Mesothelial cell of epicardium (in vitro differentiated cells): ENCODE results near the gene LCE5A. TPM values are rescaled to one million over a fixed set of nuclear protein-coding genes. Genes with fewer than 3 reads are reported as not detected.
"Not testable (repeated sequence)": the region's sequence is repeated elsewhere in the genome, so short reads cannot be mapped to it uniquely, and the experiment has no call there.

Source experiments
- DNase-seq, 2 experiments: peaks; one replicate each; pipeline ENCODE4 v3.0.0; 2021; ENCODE audit warnings: low spot score in 2 of 2; ENCODE audit not compliant: unreplicated experiment in 2 of 2
- H3K27ac Mint-ChIP-seq: 2 replicates; pipeline ENCODE4 v1.8.0; 2021; ENCODE audit warnings: mixed read lengths
- H3K27me3 Mint-ChIP-seq: 2 replicates; pipeline ENCODE4 v1.8.0; 2021; ENCODE audit warnings: low read depth, mixed read lengths
- H3K36me3 Mint-ChIP-seq: 2 replicates; pipeline ENCODE4 v1.8.0; 2021; ENCODE audit warnings: mixed read lengths
- H3K4me1 Mint-ChIP-seq: 2 replicates; pipeline ENCODE4 v1.8.0; 2021; ENCODE audit warnings: mixed read lengths
- H3K4me3 Mint-ChIP-seq: 2 replicates; pipeline ENCODE4 v1.8.0; 2021; ENCODE audit warnings: mild to moderate bottlenecking, moderate library complexity, mixed read lengths
- H3K9me3 Mint-ChIP-seq: 2 replicates; pipeline ENCODE4 v1.8.0; 2021; ENCODE audit warnings: mixed read lengths
- total RNA-seq: library from RNA; stranded (reverse); gene quantifications from 3 replicates; pipeline ENCODE4 v1.2.1, GENCODE V29; 2021
- TF ChIP-seq, protein P1 (sequence below): fragments of 200-600 bp; sonication (generic); IDR thresholded peaks from one replicate; pipeline ENCODE4 v1.5.0; 2021; ENCODE audit warnings: antibody characterized with exemption; ENCODE audit not compliant: unreplicated experiment

LCE5A gene
- total RNA-seq, 1 donor from 2014 or later, result not detected

DNA sequence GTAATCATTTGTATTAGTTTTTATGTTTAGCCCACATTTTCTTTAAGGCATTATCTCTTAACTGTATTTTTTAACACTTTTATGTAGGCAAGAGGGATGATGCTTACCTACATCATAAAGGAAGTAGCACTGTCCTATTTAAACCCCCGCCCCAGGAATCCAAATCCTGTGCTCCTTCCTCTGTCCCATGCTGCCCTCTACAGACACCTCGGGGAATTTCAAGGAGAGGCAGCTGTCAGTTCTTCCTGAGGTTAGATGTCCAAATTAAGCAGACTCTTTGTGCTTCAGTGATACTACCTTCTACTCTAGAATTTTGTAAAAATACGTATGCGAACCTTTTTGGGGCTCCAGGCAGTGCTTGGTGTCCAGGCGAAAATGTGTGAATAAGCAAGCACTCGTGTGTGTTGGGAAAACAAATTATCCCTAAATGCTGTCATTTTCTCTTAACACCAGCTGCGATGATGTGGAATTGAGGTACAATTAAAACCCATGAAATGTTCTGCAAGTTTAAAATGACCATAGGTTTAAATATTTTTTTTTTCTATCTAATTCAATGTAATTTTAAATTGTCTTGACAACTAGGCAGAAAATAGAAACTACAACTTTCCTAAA lies 22.8 kb downstream of the LCE5A start:
- TF ChIP-seq, protein P1, sequence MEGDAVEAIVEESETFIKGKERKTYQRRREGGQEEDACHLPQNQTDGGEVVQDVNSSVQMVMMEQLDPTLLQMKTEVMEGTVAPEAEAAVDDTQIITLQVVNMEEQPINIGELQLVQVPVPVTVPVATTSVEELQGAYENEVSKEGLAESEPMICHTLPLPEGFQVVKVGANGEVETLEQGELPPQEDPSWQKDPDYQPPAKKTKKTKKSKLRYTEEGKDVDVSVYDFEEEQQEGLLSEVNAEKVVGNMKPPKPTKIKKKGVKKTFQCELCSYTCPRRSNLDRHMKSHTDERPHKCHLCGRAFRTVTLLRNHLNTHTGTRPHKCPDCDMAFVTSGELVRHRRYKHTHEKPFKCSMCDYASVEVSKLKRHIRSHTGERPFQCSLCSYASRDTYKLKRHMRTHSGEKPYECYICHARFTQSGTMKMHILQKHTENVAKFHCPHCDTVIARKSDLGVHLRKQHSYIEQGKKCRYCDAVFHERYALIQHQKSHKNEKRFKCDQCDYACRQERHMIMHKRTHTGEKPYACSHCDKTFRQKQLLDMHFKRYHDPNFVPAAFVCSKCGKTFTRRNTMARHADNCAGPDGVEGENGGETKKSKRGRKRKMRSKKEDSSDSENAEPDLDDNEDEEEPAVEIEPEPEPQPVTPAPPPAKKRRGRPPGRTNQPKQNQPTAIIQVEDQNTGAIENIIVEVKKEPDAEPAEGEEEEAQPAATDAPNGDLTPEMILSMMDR, result no peak
- H3K27me3 Mint-ChIP-seq, result no peaks in the 10 kb centered on the region
- H3K4me1 Mint-ChIP-seq, result no peaks in the 10 kb centered on the region
- no peak overlapping the region for H3K27ac Mint-ChIP-seq
- H3K36me3 Mint-ChIP-seq, result peaks cover 4% of the 10 kb centered on the region
- peaks cover 75% of the 10 kb centered on the region for H3K9me3 Mint-ChIP-seq
- H3K4me3 Mint-ChIP-seq, result no peak overlapping the region
- no peak for DNase-seq

DNA sequence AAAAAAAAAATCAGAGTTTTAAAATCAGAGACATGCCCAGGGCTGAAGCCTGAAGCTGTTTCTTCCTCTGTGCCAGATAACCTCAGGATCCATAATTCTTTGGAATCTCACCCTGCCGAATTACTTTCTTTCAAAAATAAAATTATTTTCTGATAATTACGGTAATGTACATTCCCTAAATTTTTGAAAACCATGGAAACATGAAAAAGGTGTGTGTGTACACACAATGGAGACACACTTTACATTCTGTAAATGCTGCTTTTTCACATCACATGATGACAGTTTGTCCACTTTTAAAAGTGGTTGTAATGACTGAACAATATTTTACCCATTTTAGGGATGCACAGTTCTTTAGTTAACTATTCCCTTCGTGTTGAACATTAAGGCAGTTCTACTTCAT lies 25.2 kb downstream of the LCE5A start:
- Mint-ChIP-seq H3K9me3 (peaks cover 76% of the 10 kb centered on the region), H3K4me3 (no peak overlapping the region), H3K36me3 (peaks cover 4% of the 10 kb centered on the region), H3K27ac (no peak overlapping the region), H3K4me1 (no peaks in the 10 kb centered on the region), H3K27me3 (no peaks in the 10 kb centered on the region)
- no peak for DNase-seq
- TF ChIP-seq, protein P1, result no peak

DNA sequence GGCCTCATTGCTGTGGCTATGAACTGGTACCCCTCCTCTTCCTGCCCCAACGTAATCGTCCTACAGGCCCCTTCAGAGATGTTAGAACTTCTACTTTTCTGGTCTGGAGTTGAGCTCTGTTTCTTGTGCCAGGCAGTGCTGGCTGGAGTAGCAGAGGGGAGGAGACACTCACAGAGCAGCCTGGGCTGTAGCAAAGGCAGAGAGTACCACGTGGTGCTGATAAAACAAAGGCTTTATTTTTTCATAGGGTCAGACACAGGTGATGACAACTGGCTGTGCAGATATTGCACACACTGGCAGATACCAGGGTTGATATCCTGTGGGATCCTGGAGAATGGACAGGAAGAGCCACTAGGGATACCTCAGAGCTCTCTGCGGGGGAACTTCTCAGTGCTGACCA lies 26.9 kb downstream of the LCE5A start:
- Mint-ChIP-seq H3K9me3 (peaks cover 80% of the 10 kb centered on the region), H3K4me1 (no peaks in the 10 kb centered on the region), H3K4me3 (no peak overlapping the region), H3K36me3 (peaks cover 4% of the 10 kb centered on the region), H3K27ac (no peak overlapping the region), H3K27me3 (no peaks in the 10 kb centered on the region)
- no peak for DNase-seq
- TF ChIP-seq, protein P1, result no peak

DNA sequence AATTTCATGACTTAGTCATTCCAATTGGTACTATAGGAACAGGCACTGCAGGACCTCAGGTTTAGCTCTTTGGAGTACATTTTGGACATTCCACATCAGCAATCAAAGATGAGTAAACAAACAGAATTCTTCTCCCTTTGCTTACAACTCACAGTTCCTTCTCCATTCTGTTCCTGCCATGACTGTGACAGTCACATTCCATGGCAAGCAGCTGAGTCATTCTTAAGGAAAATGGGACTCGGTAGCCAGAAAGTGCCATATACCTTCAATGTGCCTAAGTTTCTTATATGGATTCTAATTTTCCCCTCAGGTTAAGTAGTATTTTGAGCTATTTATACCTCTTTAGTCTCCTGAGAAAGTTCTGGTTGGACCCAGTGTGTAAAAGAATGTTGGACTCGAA lies 29.3 kb downstream of the LCE5A start:
- Mint-ChIP-seq H3K36me3 (peaks cover 2% of the 10 kb centered on the region), H3K27ac (no peak overlapping the region), H3K9me3 (peaks cover 85% of the 10 kb centered on the region), H3K4me1 (no peaks in the 10 kb centered on the region), H3K4me3 (no peak overlapping the region), H3K27me3 (no peaks in the 10 kb centered on the region)
- TF ChIP-seq, protein P1, result no peak
- no peak for DNase-seq

DNA sequence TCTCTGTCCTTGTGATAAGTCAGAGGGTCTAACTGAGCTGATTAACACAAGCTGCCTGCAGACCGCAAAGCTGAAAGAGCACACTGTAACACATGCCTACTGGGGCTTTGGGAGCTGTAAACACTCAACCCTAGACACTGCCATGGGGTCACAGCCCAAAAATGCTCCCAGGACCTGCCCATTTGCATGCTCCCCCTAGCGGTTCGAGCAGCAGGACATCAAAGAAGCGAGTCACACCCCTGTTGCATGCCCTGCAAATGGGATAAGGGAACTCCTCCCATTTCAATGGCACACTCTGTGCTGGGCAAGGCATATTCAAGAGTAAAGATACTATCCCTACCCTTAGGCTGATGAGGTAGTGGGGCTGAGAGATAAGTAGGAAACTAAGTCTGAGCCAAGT lies 33.2 kb downstream of the LCE5A start:
- TF ChIP-seq, protein P1, result no peak
- Mint-ChIP-seq H3K36me3 (peaks cover 2% of the 10 kb centered on the region), H3K27me3 (no peaks in the 10 kb centered on the region), H3K9me3 (peaks cover 70% of the 10 kb centered on the region), H3K4me1 (no peaks in the 10 kb centered on the region), H3K27ac (no peak overlapping the region), H3K4me3 (no peak overlapping the region)
- DNase-seq, result no peak

DNA sequence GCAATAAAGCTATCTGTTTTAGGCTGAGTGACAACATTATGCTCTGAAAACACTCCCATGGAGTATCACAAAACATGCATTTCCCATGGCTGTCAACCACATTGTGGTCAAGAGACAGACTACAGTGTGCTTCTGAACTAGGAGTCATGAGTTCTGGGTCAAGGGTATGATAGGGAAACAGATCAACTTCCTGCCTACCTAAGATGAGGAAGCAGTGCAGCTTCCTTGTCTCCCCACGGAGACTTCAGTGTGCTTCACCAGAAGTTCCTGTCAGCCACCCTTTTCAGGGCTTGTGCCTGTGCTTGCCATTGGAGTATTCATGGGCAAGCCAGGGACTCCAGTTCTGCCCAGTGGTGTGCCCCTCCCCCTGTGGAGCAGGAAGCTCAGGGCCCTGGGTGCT lies 36.1 kb downstream of the LCE5A start:
- H3K4me1 Mint-ChIP-seq, result no peaks in the 10 kb centered on the region
- no peak overlapping the region for H3K27ac Mint-ChIP-seq
- peaks cover 2% of the 10 kb centered on the region for H3K36me3 Mint-ChIP-seq
- no peak overlapping the region for H3K4me3 Mint-ChIP-seq
- no peaks in the 10 kb centered on the region for H3K27me3 Mint-ChIP-seq
- TF ChIP-seq, protein P1, result no peak
- peaks cover 55% of the 10 kb centered on the region for H3K9me3 Mint-ChIP-seq
- DNase-seq, result no peak

DNA sequence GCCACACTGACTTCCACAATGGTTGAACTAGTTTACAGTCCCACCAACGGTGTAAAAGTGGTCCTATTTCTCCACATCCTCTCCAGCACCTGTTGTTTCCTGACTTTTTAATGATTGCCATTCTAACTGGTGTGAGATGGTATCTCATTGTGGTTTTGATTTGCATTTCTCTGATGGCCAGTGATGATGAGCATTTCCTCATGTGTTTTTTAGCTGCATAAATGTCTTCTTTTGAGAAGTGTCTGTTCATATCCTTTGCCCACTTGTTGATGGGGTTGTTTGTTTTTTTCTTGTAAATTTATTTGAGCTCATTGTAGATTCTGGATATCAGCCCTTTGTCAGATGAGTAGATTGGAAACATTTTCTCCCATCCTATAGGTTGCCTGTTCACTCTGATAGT lies 37.8 kb downstream of the LCE5A start:
- H3K4me1 Mint-ChIP-seq, H3K27ac Mint-ChIP-seq, H3K27me3 Mint-ChIP-seq, DNase-seq, H3K4me3 Mint-ChIP-seq, H3K36me3 Mint-ChIP-seq: not testable (repeated sequence)
- H3K9me3 Mint-ChIP-seq, result peaks cover 52% of the 10 kb centered on the region
